Islet precursor cell (in vitro differentiated cells): Measurements from ENCODE around the gene KSR2.
"Not testable (repeated sequence)": the region's sequence is repeated elsewhere in the genome, so short reads cannot be mapped to it uniquely, and the experiment has no call there.

Experiments
- DNase-seq: peaks from one replicate; pipeline ENCODE4 v3.0.0-alpha.2; 2018

KSR2 gene

GRCh38 chr12:117889098-117889497 lies 79.7 kb downstream of the KSR2 start:
- no peak for DNase-seq

GRCh38 chr12:117885211-117885610 lies 83.6 kb downstream of the KSR2 start:
- DNase-seq = no peak

- no peak for DNase-seq
These were observed 84.6 kb downstream of the KSR2 start for GRCh38 chr12:117884161-117884560.

GRCh38 chr12:117882603-117883184 lies 86.1 kb downstream of the KSR2 start:
- DNase-seq = no peak

- DNase-seq = no peak
These were observed 86.6 kb downstream of the KSR2 start for GRCh38 chr12:117882181-117882580.

- DNase-seq = no peak
These were observed 87.3 kb downstream of the KSR2 start for GRCh38 chr12:117881517-117881916.

GRCh38 chr12:117878605-117879004 lies 90.2 kb downstream of the KSR2 start:
- DNase-seq = no peak

- DNase-seq = no peak
These were observed 92.4 kb downstream of the KSR2 start for GRCh38 chr12:117876436-117876816.

- DNase-seq = peak; percentile 93
These were observed 92.9 kb downstream of the KSR2 start for GRCh38 chr12:117875744-117876435.

GRCh38 chr12:117874842-117875434 lies 93.9 kb downstream of the KSR2 start:
- peak; percentile 89 for DNase-seq

- DNase-seq = not testable (repeated sequence)
These were observed 94.6 kb downstream of the KSR2 start for GRCh38 chr12:117874198-117874597.

GRCh38 chr12:117872546-117873169 lies 96.1 kb downstream of the KSR2 start:
- DNase-seq = no peak

- DNase-seq = no peak
These were observed 99.2 kb downstream of the KSR2 start for GRCh38 chr12:117869551-117869950.

GRCh38 chr12:117867348-117867747 lies 101.4 kb downstream of the KSR2 start:
- DNase-seq = no peak

GRCh38 chr12:117865505-117865904 lies 103.3 kb downstream of the KSR2 start:
- DNase-seq = no peak

- no peak for DNase-seq
These were observed 105.6 kb downstream of the KSR2 start for GRCh38 chr12:117863002-117863709.

- no peak for DNase-seq
These were observed 107.1 kb downstream of the KSR2 start for GRCh38 chr12:117861691-117862090.

GRCh38 chr12:117860787-117861290 lies 108.0 kb downstream of the KSR2 start:
- not testable (repeated sequence) for DNase-seq

GRCh38 chr12:117860111-117860510 lies 108.7 kb downstream of the KSR2 start:
- DNase-seq = no peak

GRCh38 chr12:117857632-117858612 lies 110.9 kb downstream of the KSR2 start:
- DNase-seq = peak; percentile 92

- not testable (repeated sequence) for DNase-seq
These were observed 111.7 kb downstream of the KSR2 start for GRCh38 chr12:117857139-117857538.

- DNase-seq = no peak
These were observed 113.6 kb downstream of the KSR2 start for GRCh38 chr12:117855165-117855564.
